ENCODE data around the gene EFTUD2. TPM values are rescaled to one million over a fixed set of nuclear protein-coding genes. Genes with fewer than 3 reads are reported as not detected.
A peak's percentile ranks its signal among the peaks of the same experiment; 100 is the strongest.
"Not testable (repeated sequence)": the region's sequence is repeated elsewhere in the genome, so short reads cannot be mapped to it uniquely, and the experiment has no call there.

EFTUD2 gene
- total RNA-seq, 1 donor from 2014 or later, result 102 TPM

GRCh38 chr17:44812263-44812662 lies 87.0 kb downstream of the EFTUD2 start:
- Mint-ChIP-seq H3K4me3 (ENCODE audit: unreplicated experiment) (no peak overlapping the region), H3K27me3 (ENCODE audit: unreplicated experiment) (peaks cover 3% of the 10 kb centered on the region), H3K27ac (ENCODE audit: unreplicated experiment) (no peak overlapping the region), H3K36me3 (ENCODE audit: unreplicated experiment) (no peaks in the 10 kb centered on the region), H3K4me1 (ENCODE audit: low read depth, unreplicated experiment) (peaks cover 9% of the 10 kb centered on the region), H3K9me3 (ENCODE audit: unreplicated experiment) (peaks cover 3% of the 10 kb centered on the region)
- no peak for DNase-seq
- no peak for TF ChIP-seq CTCF (IDR thresholded peaks at IDR 0.05; ENCODE audit: partially characterized antibody, unreplicated experiment)

GRCh38 chr17:44808656-44809388 lies 90.4 kb downstream of the EFTUD2 start:
- H3K4me3 Mint-ChIP-seq (ENCODE audit: unreplicated experiment); DNase-seq; H3K36me3 Mint-ChIP-seq (ENCODE audit: unreplicated experiment); H3K9me3 Mint-ChIP-seq (ENCODE audit: unreplicated experiment); H3K27ac Mint-ChIP-seq (ENCODE audit: unreplicated experiment); H3K27me3 Mint-ChIP-seq (ENCODE audit: unreplicated experiment): not testable (repeated sequence)
- peaks cover 31% of the 10 kb centered on the region for H3K4me1 Mint-ChIP-seq (ENCODE audit: low read depth, unreplicated experiment)

GRCh38 chr17:44808156-44808555 lies 91.1 kb downstream of the EFTUD2 start:
- H3K27me3 Mint-ChIP-seq (ENCODE audit: unreplicated experiment), result peaks cover 7% of the 10 kb centered on the region
- peaks cover 32% of the 10 kb centered on the region for H3K4me1 Mint-ChIP-seq (ENCODE audit: low read depth, unreplicated experiment)
- H3K4me3 Mint-ChIP-seq (ENCODE audit: unreplicated experiment), result no peak overlapping the region
- peaks cover 9% of the 10 kb centered on the region for H3K9me3 Mint-ChIP-seq (ENCODE audit: unreplicated experiment)
- H3K27ac Mint-ChIP-seq (ENCODE audit: unreplicated experiment), result peak overlapping the region; percentile 67
- no peaks in the 10 kb centered on the region for H3K36me3 Mint-ChIP-seq (ENCODE audit: unreplicated experiment)
- TF ChIP-seq CTCF (IDR thresholded peaks at IDR 0.05; ENCODE audit: partially characterized antibody, unreplicated experiment), result no peak
- no peak for DNase-seq

- Mint-ChIP-seq H3K27ac (ENCODE audit: unreplicated experiment) (peak overlapping the region; percentile 67), H3K4me1 (ENCODE audit: low read depth, unreplicated experiment) (peaks cover 33% of the 10 kb centered on the region), H3K36me3 (ENCODE audit: unreplicated experiment) (no peaks in the 10 kb centered on the region), H3K9me3 (ENCODE audit: unreplicated experiment) (peaks cover 9% of the 10 kb centered on the region), H3K4me3 (ENCODE audit: unreplicated experiment) (peak overlapping the region; percentile 77), H3K27me3 (ENCODE audit: unreplicated experiment) (peaks cover 7% of the 10 kb centered on the region)
- no peak for TF ChIP-seq CTCF (IDR thresholded peaks at IDR 0.05; ENCODE audit: partially characterized antibody, unreplicated experiment)
- peak; percentile 57 for DNase-seq
These were observed 91.5 kb downstream of the EFTUD2 start for GRCh38 chr17:44807817-44808155.

GRCh38 chr17:44807093-44807816 lies 92.0 kb downstream of the EFTUD2 start:
- H3K9me3 Mint-ChIP-seq (ENCODE audit: unreplicated experiment), result peaks cover 9% of the 10 kb centered on the region
- DNase-seq, result no peak
- peak overlapping the region; percentile 54 for H3K27ac Mint-ChIP-seq (ENCODE audit: unreplicated experiment)
- no peak for TF ChIP-seq CTCF (IDR thresholded peaks at IDR 0.05; ENCODE audit: partially characterized antibody, unreplicated experiment)
- peaks cover 33% of the 10 kb centered on the region for H3K4me1 Mint-ChIP-seq (ENCODE audit: low read depth, unreplicated experiment)
- no peaks in the 10 kb centered on the region for H3K36me3 Mint-ChIP-seq (ENCODE audit: unreplicated experiment)
- H3K27me3 Mint-ChIP-seq (ENCODE audit: unreplicated experiment), result peaks cover 7% of the 10 kb centered on the region
- H3K4me3 Mint-ChIP-seq (ENCODE audit: unreplicated experiment), result peak overlapping the region; percentile 77
